OCI-LY7 (cell line): ENCODE measurements around the gene NEDD9. TPM values are rescaled to one million over a fixed set of nuclear protein-coding genes. Genes with fewer than 3 reads are reported as not detected.

Source experiments
- BruUV-seq: library from RNA; stranded (reverse); fragments of 400-500 nt; replicated peaks from 2 replicates; lab custom pipeline; 2021; lab: Mats Ljungman, UMichigan
- CTCF ChIA-PET: fragments of 300-600 bp; sonication (Branson Sonifier 250); formaldehyde crosslinking; loops from one replicate; lab custom pipeline; 2022; ENCODE audit warnings: antibody characterized with exemption; ENCODE audit not compliant: unreplicated experiment; lab: Charles Lee
- POLR2A ChIA-PET: fragments of 300-600 bp; sonication (Branson Sonifier 250); formaldehyde crosslinking; loops from one replicate; lab custom pipeline; 2022; ENCODE audit warnings: antibody characterized with exemption; lab: Charles Lee
- DNase-seq: peaks from one replicate; pipeline ENCODE4 v3.0.0-alpha.2; 2015; ENCODE audit warnings: low spot score
- H2AFZ ChIP-seq: fragments of 200-600 bp; sonication (generic), shearing (Covaris generic); 2 replicates; pipeline ENCODE4 v1.6.1; 2014; ENCODE audit warnings: mild to moderate bottlenecking, antibody characterized with exemption, low read length, moderate library complexity
- H3K27ac ChIP-seq: fragments of 200-600 bp; sonication (generic); 2 replicates; pipeline ENCODE4 v1.5.1; 2014; ENCODE audit warnings: mixed run types, low read depth, mild to moderate bottlenecking, moderate library complexity, low read length, inconsistent platforms; ENCODE audit not compliant: poor library complexity, severe bottlenecking
- H3K36me3 ChIP-seq: fragments of 200-600 bp; sonication (generic); 2 replicates; pipeline ENCODE4 v1.6.1; 2014; ENCODE audit warnings: mild to moderate bottlenecking, antibody characterized with exemption, low read length, moderate library complexity, mixed read lengths; ENCODE audit not compliant: insufficient read depth
- H3K4me1 ChIP-seq: fragments of 200-600 bp; sonication (generic); 2 replicates; pipeline ENCODE4 v1.5.1; 2014; ENCODE audit warnings: mild to moderate bottlenecking, low read length; ENCODE audit not compliant: insufficient read depth, poor library complexity, severe bottlenecking
- H3K4me2 ChIP-seq: fragments of 200-600 bp; sonication (generic); 2 replicates; pipeline ENCODE4 v1.6.1; 2014; ENCODE audit warnings: mild to moderate bottlenecking, low read length
- H3K4me3 ChIP-seq: fragments of 200-600 bp; sonication (generic); 2 replicates; pipeline ENCODE4 v1.5.1; 2014; ENCODE audit warnings: mild to moderate bottlenecking, low read depth, low read length; ENCODE audit not compliant: poor library complexity, severe bottlenecking
- H3K79me2 ChIP-seq: fragments of 200-600 bp; sonication (generic); 2 replicates; pipeline ENCODE4 v1.6.1; 2016; ENCODE audit warnings: low read depth, mild to moderate bottlenecking, low read length, moderate library complexity, mixed read lengths; ENCODE audit not compliant: insufficient read depth
- H3K9me2 ChIP-seq: fragments of 200-600 bp; sonication (generic); 2 replicates; pipeline ENCODE4 v1.6.1; 2016; ENCODE audit warnings: mild to moderate bottlenecking, low read length, mixed read lengths; ENCODE audit not compliant: insufficient read depth
- H3K9me3 ChIP-seq: fragments of 200-600 bp; sonication (generic); 2 replicates; pipeline ENCODE4 v1.6.1; 2014; ENCODE audit warnings: mild to moderate bottlenecking, mixed run types, low read length, mixed read lengths
- H4K20me1 ChIP-seq: fragments of 200-600 bp; sonication (generic); 2 replicates; pipeline ENCODE4 v1.6.1; 2014; ENCODE audit warnings: mild to moderate bottlenecking, antibody characterized with exemption, low read length, moderate library complexity, mixed read lengths; ENCODE audit not compliant: insufficient read depth
- CTCF ChIP-seq: fragments of 200-600 bp; sonication (generic); conservative IDR thresholded peaks from 2 replicates; pipeline ENCODE4 v1.5.1; 2014; ENCODE audit warnings: mild to moderate bottlenecking, antibody characterized with exemption, low read length, moderate library complexity, mixed read lengths
- EZH2phosphoT487 ChIP-seq: fragments of 200-600 bp; sonication (generic); IDR thresholded peaks from 2 replicates; pipeline ENCODE4 v1.6.1; 2018; ENCODE audit warnings: low read depth, borderline replicate concordance, mild to moderate bottlenecking, mixed run types, antibody characterized with exemption, low read length, moderate library complexity, mixed read lengths
- intact Hi-C: fragments of 100-400 bp; cut with micrococcal nuclease; formaldehyde crosslinking; loops from one replicate; pipeline ENCODE4 v1.10.0; 2022; ENCODE audit not compliant: unreplicated experiment
- total RNA-seq, 2 experiments: library from RNA; depleted of rRNA in 1 of 2; stranded (reverse); fragments of >200 nt in 1 of 2; shearing (Covaris generic) in 1 of 2; gene quantifications; 2 replicates each; pipeline ENCODE4 v1.2.3, GENCODE V29; 2014 to 2022

The NEDD9 gene
- total RNA-seq, 2 experiments from 2014 or later = 13.0 to 41.6 TPM

- no peak for DNase-seq
- Histone ChIP-seq H2AFZ (no peak overlapping the region), H3K79me2 (no peaks in the 10 kb centered on the region), H4K20me1 (no peaks in the 10 kb centered on the region), H3K9me3 (no peaks in the 10 kb centered on the region), H3K27ac (no peak overlapping the region), H3K4me3 (no peak overlapping the region), H3K9me2 (no peaks in the 10 kb centered on the region), H3K4me2 (no peak overlapping the region), H3K36me3 (no peaks in the 10 kb centered on the region), H3K4me1 (no peaks in the 10 kb centered on the region)
- ChIA-PET POLR2A (interaction anchor here (1.3 kb wide), 1 partner anchor 352 kb away, joined by 3 read pairs; no protein-coding TSS in a partner anchor), CTCF (no interaction called here)
- intact Hi-C loops = no loop called here
- no TSS peak for BruUV-seq
- TF ChIP-seq CTCF (no peak), EZH2phosphoT487 (no peak)
Observed at GRCh38 chr6:11149551-11149950, 82.9 kb downstream of the NEDD9 start.

- no peak overlapping the region for H3K4me3 ChIP-seq
Observed at GRCh38 chr6:11146117-11146826, 86.2 kb downstream of the NEDD9 start.

More at GRCh38 chr6:11146117-11146826, 86.2 kb downstream of the NEDD9 start:
- H3K27ac ChIP-seq = no peak overlapping the region
- TF ChIP-seq EZH2phosphoT487 = no peak
- no peak for TF ChIP-seq CTCF
- CTCF ChIA-PET = interaction anchor here (1.2 kb wide), 1 partner anchor 348 kb away, joined by 3 read pairs; no protein-coding TSS in a partner anchor
- H3K9me3 ChIP-seq = no peaks in the 10 kb centered on the region
- no peaks in the 10 kb centered on the region for H3K36me3 ChIP-seq
- POLR2A ChIA-PET = no interaction called here
- H2AFZ ChIP-seq = no peak overlapping the region
- H4K20me1 ChIP-seq = no peaks in the 10 kb centered on the region
- H3K9me2 ChIP-seq = no peaks in the 10 kb centered on the region
- intact Hi-C loops = no loop called here
- no peak overlapping the region for H3K4me2 ChIP-seq
- no TSS peak for BruUV-seq
- no peaks in the 10 kb centered on the region for H3K4me1 ChIP-seq
- no peak for DNase-seq
- no peaks in the 10 kb centered on the region for H3K79me2 ChIP-seq
